H9 (cell line): ENCODE results near the gene GPR183. TPM values are rescaled to one million over a fixed set of nuclear protein-coding genes. Genes with fewer than 3 reads are reported as not detected.

Experiments used
- DNase-seq: peaks from one replicate; pipeline ENCODE4 v3.0.0-alpha.2; 2017
- H2AFZ ChIP-seq: one replicate; pipeline ENCODE4 v1.6.1; 2013; ENCODE audit warnings: mild to moderate bottlenecking, low read length, control low read depth, moderate library complexity
- H2AK5ac ChIP-seq: 2 replicates; pipeline ENCODE4 v1.6.1; 2013; ENCODE audit warnings: low read length, control low read depth, mixed read lengths; ENCODE audit not compliant: insufficient read length
- H2BK120ac ChIP-seq: one replicate; pipeline ENCODE4 v1.6.1; 2013; ENCODE audit warnings: low read depth, mild to moderate bottlenecking, low read length, control low read depth, inconsistent platforms; ENCODE audit not compliant: poor library complexity, severe bottlenecking
- H2BK12ac ChIP-seq: 2 replicates; pipeline ENCODE4 v1.6.1; 2013; ENCODE audit warnings: low read length, control low read depth, mixed read lengths, low read depth; ENCODE audit not compliant: insufficient read length
- H2BK15ac ChIP-seq: 2 replicates; pipeline ENCODE4 v1.6.1; 2013; ENCODE audit warnings: low read depth, low read length, control low read depth
- H2BK20ac ChIP-seq: one replicate; pipeline ENCODE4 v1.6.1; 2013; ENCODE audit warnings: low read depth, mild to moderate bottlenecking, low read length, control low read depth, inconsistent platforms; ENCODE audit not compliant: poor library complexity, severe bottlenecking
- H2BK5ac ChIP-seq: 2 replicates; pipeline ENCODE4 v1.6.1; 2013; ENCODE audit warnings: low read length, control low read depth, mixed read lengths; ENCODE audit not compliant: insufficient read length
- H3K14ac ChIP-seq: 2 replicates; pipeline ENCODE4 v1.6.1; 2013; ENCODE audit warnings: low read length, control low read depth; ENCODE audit not compliant: insufficient read depth
- H3K18ac ChIP-seq: 2 replicates; pipeline ENCODE4 v1.6.1; 2013; ENCODE audit warnings: low read depth, mild to moderate bottlenecking, mixed read lengths, low read length, control low read depth; ENCODE audit not compliant: insufficient read length
- H3K23ac ChIP-seq: 2 replicates; pipeline ENCODE4 v1.6.1; 2013; ENCODE audit warnings: low read length, control low read depth, mixed read lengths, low read depth; ENCODE audit not compliant: insufficient read length
- H3K23me2 ChIP-seq: 2 replicates; pipeline ENCODE4 v1.6.1; 2013; ENCODE audit warnings: low read depth, mild to moderate bottlenecking, mixed read lengths, low read length, control low read depth; ENCODE audit not compliant: insufficient read length, poor library complexity, severe bottlenecking
- H3K27ac ChIP-seq: 2 replicates; pipeline ENCODE4 v1.5.1; 2013; ENCODE audit warnings: low read length, control low read depth, mixed read lengths, low read depth; ENCODE audit not compliant: insufficient read length
- H3K27me3 ChIP-seq: 2 replicates; pipeline ENCODE4 v1.6.1; 2013; ENCODE audit warnings: low read length, control low read depth, inconsistent platforms; ENCODE audit not compliant: insufficient read depth
- H3K4ac ChIP-seq: 2 replicates; pipeline ENCODE4 v1.6.1; 2013; ENCODE audit warnings: low read depth, mild to moderate bottlenecking, control low read depth, inconsistent platforms, low read length, moderate library complexity
- H3K4me1 ChIP-seq: 2 replicates; pipeline ENCODE4 v1.6.1; 2013; ENCODE audit warnings: low read length, control low read depth, inconsistent platforms; ENCODE audit not compliant: insufficient read depth
- H3K4me2 ChIP-seq: 2 replicates; pipeline ENCODE4 v1.6.1; 2013; ENCODE audit warnings: low read length, control low read depth, mixed read lengths; ENCODE audit not compliant: insufficient read length, insufficient read depth
- H3K56ac ChIP-seq: 2 replicates; pipeline ENCODE4 v1.6.1; 2013; ENCODE audit warnings: low read depth, mild to moderate bottlenecking, mixed read lengths, low read length, control low read depth; ENCODE audit not compliant: insufficient read length
- H3K79me1 ChIP-seq: 2 replicates; pipeline ENCODE4 v1.6.1; 2013; ENCODE audit warnings: low read depth, mild to moderate bottlenecking, moderate library complexity, low read length, control low read depth, inconsistent platforms; ENCODE audit not compliant: insufficient read depth, poor library complexity, severe bottlenecking
- H3K79me2 ChIP-seq: 2 replicates; pipeline ENCODE4 v1.6.1; 2013; ENCODE audit warnings: low read length, control low read depth, inconsistent platforms; ENCODE audit not compliant: insufficient read depth
- H3K9ac ChIP-seq: 2 replicates; pipeline ENCODE4 v1.6.1; 2013; ENCODE audit warnings: low read length, control low read depth, mixed read lengths; ENCODE audit not compliant: insufficient read length; ENCODE audit errors: extremely low read depth
- H3K9me3 ChIP-seq: one replicate; pipeline ENCODE4 v1.6.1; 2013; ENCODE audit warnings: low read depth, low read length, inconsistent platforms; ENCODE audit not compliant: control insufficient read depth
- H3T11ph ChIP-seq: one replicate; pipeline ENCODE4 v1.6.1; 2013; ENCODE audit warnings: mild to moderate bottlenecking, low read length, control low read depth, inconsistent platforms
- H4K20me1 ChIP-seq: one replicate; pipeline ENCODE4 v1.6.1; 2013; ENCODE audit not compliant: control insufficient read depth, insufficient read length, insufficient read depth
- H4K5ac ChIP-seq: 2 replicates; pipeline ENCODE4 v1.6.1; 2013; ENCODE audit warnings: low read depth, mild to moderate bottlenecking, mixed read lengths, low read length, control low read depth; ENCODE audit not compliant: insufficient read length
- H4K8ac ChIP-seq: replicated peaks from 2 replicates; pipeline ENCODE4 v1.6.1; 2013; ENCODE audit warnings: low read length, control low read depth, mixed read lengths, low read depth; ENCODE audit not compliant: insufficient read length
- H4K91ac ChIP-seq: 2 replicates; pipeline ENCODE4 v1.6.1; 2013; ENCODE audit warnings: low read depth, mild to moderate bottlenecking, moderate library complexity, mixed read lengths, low read length, control low read depth; ENCODE audit not compliant: insufficient read length
- H3K27ac Mint-ChIP-seq, 3 experiments: 2 replicates in 2 of 3; 3 replicates in 1 of 3; pipeline ENCODE4 v1.8.0; 2020 to 2021; ENCODE audit warnings: mixed read lengths in 3 of 3, mild to moderate bottlenecking in 1 of 3, moderate library complexity in 1 of 3
- H3K27me3 Mint-ChIP-seq: 2 replicates; pipeline ENCODE4 v1.8.0; 2021; ENCODE audit warnings: low read depth, mild to moderate bottlenecking, moderate library complexity, mixed read lengths
- H3K36me3 Mint-ChIP-seq, 3 experiments: 2 replicates in 2 of 3; 3 replicates in 1 of 3; pipeline ENCODE4 v1.8.0; 2020 to 2021; ENCODE audit warnings: low read depth in 3 of 3, mixed read lengths in 3 of 3; ENCODE audit not compliant: insufficient read depth in 1 of 3
- H3K4me1 Mint-ChIP-seq, 2 experiments: 2 replicates each; pipeline ENCODE4 v1.8.0; 2020; ENCODE audit warnings: mixed read lengths in 2 of 2
- H3K4me3 Mint-ChIP-seq, 2 experiments: 2 replicates in 1 of 2; 3 replicates in 1 of 2; pipeline ENCODE4 v1.8.0; 2020 to 2021; ENCODE audit warnings: mild to moderate bottlenecking in 2 of 2, mixed read lengths in 2 of 2, moderate library complexity in 1 of 2
- H3K9me3 Mint-ChIP-seq, 2 experiments: 2 replicates in 1 of 2; 3 replicates in 1 of 2; pipeline ENCODE4 v1.8.0; 2020; ENCODE audit warnings: mild to moderate bottlenecking in 2 of 2, mixed read lengths in 2 of 2, moderate library complexity in 1 of 2
- CTCF ChIP-seq: fragments of 200-600 bp; sonication (generic); conservative IDR thresholded peaks from 3 replicates; pipeline ENCODE4 v1.8.0; 2021; ENCODE audit warnings: antibody characterized with exemption, mild to moderate bottlenecking
- WGBS: extraction: QIAGEN DNeasy Blood & Tissue Kit; methylation state at CpG from one replicate; pipeline ENCODE4 v1.1.7; 2013; ENCODE audit warnings: missing lambda C conversion rate, low lambda C conversion rate, mixed read lengths; ENCODE audit not compliant: insufficient read length; ENCODE audit errors: extremely low coverage; 5-methylcytosine and 5-hydroxymethylcytosine counted together
- total RNA-seq: library from RNA; stranded (reverse); gene quantifications from 2 replicates; pipeline ENCODE4 v1.2.1, GENCODE V29; 2021

GPR183 gene
- total RNA-seq, 1 experiment from 2014 or later, result not detected

- Mint-ChIP-seq H3K9me3 (no peaks in the 10 kb centered on the region), H3K27ac (peak overlapping the region in 1 of 3 experiments; percentile 49; a peak in 1 of 7 replicates), H3K4me3 (no peak overlapping the region), H3K27me3 (no peaks in the 10 kb centered on the region), H3K4me1 (no peaks in the 10 kb centered on the region), H3K36me3 (peaks cover 3 to 21% (median 15%) of the 10 kb centered on the region in 3 experiments; a peak in 6 of 7 replicates)
- Histone ChIP-seq H2BK5ac (no peak overlapping the region), H3K18ac (no peak overlapping the region), H2BK20ac (no peak overlapping the region), H3K27ac (no peak overlapping the region), H2AFZ (no peak overlapping the region), H2AK5ac (no peak overlapping the region), H3K23me2 (no peaks in the 10 kb centered on the region), H4K5ac (no peak overlapping the region), H3K14ac (no peak overlapping the region), H3K79me1 (no peaks in the 10 kb centered on the region), H4K20me1 (no peaks in the 10 kb centered on the region), H4K91ac (no peak overlapping the region), H3T11ph (no peak overlapping the region), H4K8ac (no peak overlapping the region), H3K4me1 (no peaks in the 10 kb centered on the region), H3K56ac (no peak overlapping the region), H3K9ac (no peak overlapping the region), H2BK12ac (no peak overlapping the region), H3K23ac (no peak overlapping the region), H3K27me3 (no peaks in the 10 kb centered on the region), H3K79me2 (no peaks in the 10 kb centered on the region), H2BK15ac (no peak overlapping the region), H3K4me2 (no peak overlapping the region), H3K9me3 (no peaks in the 10 kb centered on the region), H2BK120ac (no peak overlapping the region), H3K4ac (no peak overlapping the region)
- WGBS, result no CpG with 5 or more reads among the region's 10 CpGs
- TF ChIP-seq CTCF, result no peak
- DNase-seq, result no peak
These were observed 15.3 kb upstream of the GPR183 start for GRCh38 chr13:99322297-99323103.
